ENCODE measurements around the gene KRTAP10-9.
"Not testable (repeated sequence)": the region's sequence is repeated elsewhere in the genome, so short reads cannot be mapped to it uniquely, and the experiment has no call there.

Gene KRTAP10-9

DNA sequence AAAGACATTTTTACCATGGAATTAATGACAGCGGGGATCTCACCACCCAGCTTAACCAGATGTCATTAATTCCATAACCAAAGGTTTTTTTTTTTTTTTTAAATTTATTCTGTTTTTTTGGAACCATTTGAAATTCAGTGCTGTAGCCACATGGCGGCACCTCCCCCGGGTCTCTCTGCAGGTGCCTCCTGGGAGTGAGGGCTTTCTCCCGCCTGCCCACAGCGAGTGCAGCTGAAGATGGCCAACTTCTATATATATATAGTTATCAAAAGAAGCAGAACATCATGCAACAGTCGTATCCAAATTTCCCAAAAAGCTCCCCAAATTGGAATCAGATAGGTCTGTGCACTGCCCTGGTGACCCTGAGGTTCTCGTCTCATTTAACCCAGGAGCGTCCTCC is 11.4 kb upstream of the KRTAP10-9 start:
- DNase-seq (ENCODE audit: low spot score): no peak

DNA sequence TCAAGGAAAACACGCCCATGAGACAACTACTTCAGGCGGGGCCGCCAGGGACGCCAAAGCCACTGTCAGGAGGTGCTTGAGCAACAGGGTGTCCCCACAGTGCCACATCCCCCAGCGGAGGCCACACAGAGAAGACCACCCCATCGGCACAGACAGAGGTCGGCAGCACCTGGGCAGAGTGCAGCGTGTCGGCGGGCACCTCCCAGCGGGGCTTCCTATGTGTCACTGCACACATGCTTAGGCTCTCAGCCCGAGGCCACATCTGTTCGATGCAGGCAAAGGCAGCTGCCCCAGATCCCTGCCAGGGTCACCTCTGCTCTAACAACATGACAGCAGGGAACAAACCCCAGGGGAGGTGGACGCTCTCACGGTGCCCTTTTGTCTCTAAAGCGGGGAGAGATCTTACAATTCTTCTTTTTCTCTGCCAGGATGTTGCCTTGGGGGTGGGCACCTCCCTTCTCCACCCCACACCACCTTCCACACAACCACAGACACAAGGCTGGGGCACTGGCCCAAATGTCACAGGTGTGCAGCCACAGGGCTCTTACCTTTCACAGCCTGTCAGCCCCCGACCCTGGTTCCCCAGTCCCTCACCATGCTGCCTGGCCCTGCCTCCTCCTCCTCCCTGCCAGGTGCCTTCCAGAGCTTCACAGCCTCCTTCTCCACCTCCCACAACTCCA is 10.8 kb upstream of the KRTAP10-9 start:
- no peak for DNase-seq (ENCODE audit: low spot score)

DNA sequence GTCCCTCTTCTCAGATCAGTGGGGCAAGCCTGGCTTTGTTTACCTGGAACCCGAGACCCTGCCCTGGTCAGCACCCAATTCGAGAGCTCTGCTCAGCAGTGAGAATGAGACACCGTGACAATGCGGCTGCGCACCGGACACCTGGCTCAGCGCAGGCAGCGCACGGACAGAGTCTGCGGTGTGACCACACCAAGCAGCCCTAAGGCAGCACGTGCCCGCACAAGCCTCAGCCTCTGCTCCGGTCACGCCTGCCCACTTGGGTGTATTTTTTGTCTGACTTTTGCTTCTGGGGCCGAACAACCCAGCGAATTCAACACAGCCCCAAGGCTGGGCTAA is 10.3 kb upstream of the KRTAP10-9 start:
- no peak for DNase-seq (ENCODE audit: low spot score)

DNA sequence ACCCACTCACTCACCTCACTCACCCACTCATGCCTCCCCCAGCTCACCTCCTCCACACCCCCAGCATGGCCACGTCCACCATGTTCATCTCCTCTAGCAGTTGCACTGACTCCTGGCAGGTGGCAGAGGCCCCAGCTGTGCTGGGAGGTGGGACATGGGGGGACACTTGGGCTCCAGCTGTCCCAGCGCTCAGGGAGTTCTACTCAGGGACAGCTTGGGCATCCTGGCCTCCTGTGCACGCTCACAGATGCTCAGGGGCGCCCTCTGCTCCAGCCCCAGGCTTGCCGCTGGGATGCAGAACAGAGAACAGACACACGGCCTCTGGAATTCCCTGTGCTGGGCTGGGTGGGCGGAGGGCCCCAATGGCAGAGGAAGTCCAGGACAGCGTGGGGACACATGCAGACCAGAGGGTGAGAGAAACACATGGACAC is 9.8 kb upstream of the KRTAP10-9 start:
- no peak for DNase-seq (ENCODE audit: low spot score)

DNA sequence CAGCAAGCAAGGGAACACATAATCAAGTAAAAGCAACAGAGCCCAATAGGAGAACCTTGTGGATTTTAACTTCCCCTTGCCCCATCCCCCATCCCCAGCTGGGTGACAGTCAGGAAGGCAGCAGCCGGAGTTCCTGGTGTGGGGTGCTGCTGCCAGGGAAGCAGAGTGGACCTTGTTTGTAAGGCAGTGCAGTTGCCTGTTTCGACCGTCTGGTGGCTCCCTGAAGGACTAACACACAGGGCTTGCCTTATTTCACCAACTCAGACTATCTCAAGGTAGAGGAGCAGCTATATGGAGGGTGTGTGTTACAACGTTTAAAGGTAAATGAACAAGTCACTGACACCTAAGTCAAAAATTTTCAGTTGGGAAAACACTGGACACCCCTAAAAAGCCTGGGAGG is 8.4 kb upstream of the KRTAP10-9 start:
- DNase-seq (ENCODE audit: low spot score): no peak

DNA sequence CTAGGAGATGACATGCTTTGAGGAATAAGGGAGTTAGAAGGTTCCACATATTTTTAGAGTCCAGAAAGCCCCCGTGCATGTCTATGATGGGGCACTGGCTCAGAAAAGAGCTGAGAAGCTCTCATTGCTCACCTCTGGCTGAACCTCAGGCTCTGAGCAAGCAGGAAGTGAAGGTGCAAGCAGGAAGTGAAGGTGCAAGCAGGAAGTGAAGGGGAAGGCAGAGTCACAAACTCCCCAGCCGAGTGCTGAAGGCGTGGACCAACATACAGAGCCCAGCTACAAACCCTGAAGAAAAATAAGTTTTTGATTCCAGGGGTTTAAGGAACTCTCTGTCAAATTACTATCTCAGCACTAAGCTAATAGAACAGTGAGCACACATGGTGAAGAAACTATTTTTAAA is 8.0 kb upstream of the KRTAP10-9 start:
- no peak for DNase-seq (ENCODE audit: low spot score)

DNA sequence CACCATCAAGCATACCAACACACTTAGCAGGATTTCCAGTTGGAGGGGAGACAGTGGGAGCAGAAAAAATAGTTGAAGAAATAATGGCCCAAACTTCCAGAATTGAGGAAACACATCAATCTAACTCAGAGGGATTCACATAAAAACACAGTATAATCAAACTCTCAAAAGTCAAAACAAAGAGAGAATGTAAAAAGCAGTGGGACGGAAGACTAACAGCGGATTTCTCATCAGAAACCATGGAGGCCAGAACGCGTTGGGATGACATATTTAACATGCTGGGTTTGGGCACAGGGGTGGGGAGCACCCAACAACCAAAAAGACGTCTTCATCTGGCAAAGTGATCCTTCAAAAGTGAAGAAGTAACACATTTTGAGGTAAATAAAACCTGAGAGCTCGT is 7.0 kb upstream of the KRTAP10-9 start:
- DNase-seq (ENCODE audit: low spot score): no peak

DNA sequence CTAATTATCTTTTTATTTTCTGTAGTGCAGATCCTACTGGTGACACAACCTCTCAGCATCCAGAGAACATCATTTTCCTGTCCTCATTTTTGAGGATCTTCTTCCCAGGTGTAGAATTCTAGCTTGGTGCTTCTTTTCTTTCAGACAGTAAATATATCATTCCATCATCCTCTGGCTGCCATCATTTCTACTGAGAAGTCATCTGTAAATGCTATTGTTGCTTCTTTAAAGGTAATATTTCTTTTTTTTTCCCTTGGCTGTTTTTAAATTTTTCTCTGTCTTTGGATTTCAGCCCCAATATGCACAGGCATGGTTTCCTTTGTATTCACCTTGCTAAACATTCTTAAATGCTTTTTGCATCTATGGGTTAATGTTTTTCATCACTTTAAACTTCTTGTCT is 3.3 kb upstream of the KRTAP10-9 start:
- DNase-seq (ENCODE audit: low spot score): no peak

DNA sequence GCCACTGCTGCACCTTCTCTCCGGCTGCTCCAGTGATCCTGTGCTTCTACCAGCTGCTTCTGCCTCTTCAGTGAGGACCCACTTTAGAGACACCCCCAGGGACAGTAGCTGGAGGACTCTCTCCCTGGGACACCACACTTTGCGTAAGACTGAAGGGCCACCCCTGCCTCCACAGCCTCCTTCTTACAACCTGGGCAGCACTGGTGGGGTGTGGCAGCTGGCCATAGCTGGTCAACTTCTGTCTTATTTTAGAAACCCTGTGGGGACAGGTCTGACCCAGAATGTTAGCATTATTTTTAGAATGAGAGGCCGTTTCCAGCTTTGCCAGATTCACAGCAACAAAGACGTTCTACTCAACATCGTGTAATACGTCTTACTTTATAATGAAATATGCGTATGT is 1.1 kb upstream of the KRTAP10-9 start:
- DNase-seq (ENCODE audit: low spot score): no peak

DNA sequence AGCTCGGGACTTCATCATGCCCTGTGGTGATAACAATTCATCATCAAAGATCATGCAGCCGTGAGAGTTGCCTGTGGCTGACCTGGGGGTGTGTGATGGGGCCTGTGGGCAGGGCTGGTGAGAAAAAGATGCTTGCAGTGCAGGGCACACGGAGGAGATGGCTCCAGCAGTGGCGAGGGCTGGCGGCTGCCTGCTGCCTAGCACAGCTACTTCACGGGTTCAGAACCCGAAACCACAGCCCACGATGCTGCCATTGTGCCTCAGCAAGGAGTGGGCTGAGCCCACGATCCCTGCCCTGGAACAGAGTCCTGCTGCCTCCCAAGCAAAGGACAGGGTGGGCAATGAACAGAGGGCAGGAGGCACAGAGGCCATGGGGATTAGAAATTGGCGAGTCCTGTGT is 631 bp upstream of the KRTAP10-9 start:
- no peak for DNase-seq (ENCODE audit: low spot score)

DNA sequence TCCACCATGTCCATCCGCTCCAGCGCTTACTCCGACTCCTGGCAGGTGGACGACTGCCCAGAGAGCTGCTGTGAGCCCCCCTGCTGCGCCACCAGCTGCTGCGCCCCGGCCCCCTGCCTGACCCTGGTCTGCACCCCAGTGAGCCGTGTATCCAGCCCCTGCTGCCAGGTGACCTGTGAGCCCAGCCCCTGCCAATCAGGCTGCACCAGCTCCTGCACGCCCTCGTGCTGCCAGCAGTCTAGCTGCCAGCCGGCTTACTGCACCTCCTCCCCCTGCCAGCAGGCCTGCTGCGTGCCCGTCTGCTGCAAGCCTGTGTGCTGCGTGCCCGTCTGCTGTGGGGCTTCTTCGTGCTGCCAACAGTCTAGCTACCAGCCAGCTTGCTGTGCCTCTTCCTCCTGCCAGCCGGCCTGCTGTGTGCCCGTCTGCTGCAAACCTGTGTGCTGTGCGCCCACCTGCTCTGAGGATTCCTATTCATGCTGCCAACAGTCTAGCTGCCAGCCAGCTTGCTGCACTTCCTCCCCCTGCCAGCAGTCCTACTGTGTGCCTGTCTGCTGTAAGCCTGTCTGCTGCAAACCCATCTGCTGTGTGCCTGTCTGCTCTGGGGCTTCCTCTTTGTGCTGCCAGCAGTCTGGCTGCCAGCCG is 409 bp downstream of the KRTAP10-9 start:
- not testable (repeated sequence) for DNase-seq (ENCODE audit: low spot score)

DNA sequence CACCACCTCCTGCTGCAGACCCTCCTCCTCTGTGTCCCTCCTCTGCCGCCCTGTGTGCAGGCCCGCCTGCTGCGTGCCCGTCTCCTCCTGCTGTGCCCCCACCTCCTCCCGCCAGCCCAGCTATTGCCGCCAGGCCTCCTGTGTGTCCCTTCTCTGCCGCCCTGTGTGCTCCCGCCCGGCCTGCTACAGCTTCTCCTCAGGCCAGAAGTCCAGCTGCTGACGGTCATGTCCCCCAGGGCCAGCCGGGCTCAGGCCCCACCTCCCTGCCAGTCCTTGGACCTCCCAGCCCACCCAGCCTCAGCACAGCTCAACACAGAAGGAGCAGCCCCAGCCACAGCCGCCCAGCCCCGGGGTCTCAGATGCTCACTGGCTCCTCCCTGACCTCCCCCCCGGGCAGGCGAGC is 939 bp downstream of the KRTAP10-9 start:
- not testable (repeated sequence) for DNase-seq (ENCODE audit: low spot score)

DNA sequence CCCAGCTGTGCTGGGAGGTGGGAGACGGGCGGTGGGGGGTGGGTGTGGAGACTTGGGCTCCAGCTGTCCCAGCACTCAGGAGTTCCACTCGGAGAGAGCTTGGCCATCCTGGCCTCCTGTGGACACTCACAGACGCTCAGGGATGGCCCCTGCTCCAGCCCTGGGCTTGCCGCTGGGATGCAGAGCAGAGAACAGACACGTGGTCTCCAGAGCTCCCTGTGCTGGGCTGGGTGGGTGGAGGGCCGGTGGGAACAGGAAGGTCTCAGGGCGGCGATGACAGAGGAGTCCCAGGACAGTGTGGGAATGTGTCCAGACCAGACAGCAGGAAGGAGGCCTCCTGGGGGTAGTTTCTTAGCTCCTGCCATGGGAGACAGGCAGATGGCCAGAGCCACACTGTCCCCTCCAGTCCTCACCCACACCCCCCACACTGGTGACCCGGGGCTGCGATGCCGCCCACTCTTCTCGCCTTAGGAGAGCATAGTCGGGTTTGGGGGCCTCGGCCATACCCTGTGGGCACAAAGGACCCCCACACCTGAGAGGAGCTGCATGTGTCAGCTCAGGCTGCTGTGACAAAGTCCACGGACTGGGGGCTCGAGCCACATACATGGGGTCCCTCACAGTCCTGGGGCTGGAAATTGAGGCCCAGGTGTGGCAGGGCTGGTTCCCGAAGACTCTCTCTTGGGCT is 2.0 kb downstream of the KRTAP10-9 start:
- no peak for DNase-seq (ENCODE audit: low spot score)

DNA sequence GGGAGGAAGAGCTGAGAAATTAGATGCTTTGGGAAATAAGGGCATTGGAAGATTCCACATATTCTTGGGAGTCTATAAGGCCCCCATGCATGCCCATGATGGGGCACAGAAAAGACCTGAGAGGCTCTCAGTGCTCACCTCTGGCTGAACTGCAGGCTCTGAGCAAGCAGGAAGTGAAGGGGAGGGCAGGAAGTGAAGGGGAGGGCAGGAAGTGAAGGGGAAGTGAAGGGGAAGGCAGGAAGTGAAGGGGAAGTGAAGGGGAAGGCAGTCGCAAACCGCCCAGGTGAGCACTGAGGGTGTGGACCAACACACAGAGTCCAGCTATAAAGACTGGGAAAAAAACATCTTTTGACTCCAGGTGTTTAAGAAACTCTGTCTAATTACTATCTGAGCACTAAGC is 3.5 kb downstream of the KRTAP10-9 start:
- no peak for DNase-seq (ENCODE audit: low spot score)

DNA sequence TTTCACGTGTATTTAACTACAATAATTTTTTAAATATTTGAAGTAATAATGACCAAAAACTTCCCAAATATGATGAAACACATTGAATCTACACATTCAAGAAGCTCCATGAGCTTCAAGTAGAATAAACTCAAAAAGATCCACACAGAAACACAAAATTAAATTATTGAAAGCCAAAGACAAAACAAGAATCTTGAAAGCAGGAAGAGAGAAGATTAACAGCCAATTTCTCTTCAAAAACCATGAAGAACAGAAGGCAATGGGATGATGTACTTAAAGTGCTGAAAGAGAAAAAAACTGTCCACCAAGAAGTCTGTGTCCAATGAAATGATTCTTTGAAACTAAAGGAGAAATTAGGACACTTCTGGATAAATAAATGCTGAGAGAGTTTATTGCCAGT is 5.2 kb downstream of the KRTAP10-9 start:
- no peak for DNase-seq (ENCODE audit: low spot score)

DNA sequence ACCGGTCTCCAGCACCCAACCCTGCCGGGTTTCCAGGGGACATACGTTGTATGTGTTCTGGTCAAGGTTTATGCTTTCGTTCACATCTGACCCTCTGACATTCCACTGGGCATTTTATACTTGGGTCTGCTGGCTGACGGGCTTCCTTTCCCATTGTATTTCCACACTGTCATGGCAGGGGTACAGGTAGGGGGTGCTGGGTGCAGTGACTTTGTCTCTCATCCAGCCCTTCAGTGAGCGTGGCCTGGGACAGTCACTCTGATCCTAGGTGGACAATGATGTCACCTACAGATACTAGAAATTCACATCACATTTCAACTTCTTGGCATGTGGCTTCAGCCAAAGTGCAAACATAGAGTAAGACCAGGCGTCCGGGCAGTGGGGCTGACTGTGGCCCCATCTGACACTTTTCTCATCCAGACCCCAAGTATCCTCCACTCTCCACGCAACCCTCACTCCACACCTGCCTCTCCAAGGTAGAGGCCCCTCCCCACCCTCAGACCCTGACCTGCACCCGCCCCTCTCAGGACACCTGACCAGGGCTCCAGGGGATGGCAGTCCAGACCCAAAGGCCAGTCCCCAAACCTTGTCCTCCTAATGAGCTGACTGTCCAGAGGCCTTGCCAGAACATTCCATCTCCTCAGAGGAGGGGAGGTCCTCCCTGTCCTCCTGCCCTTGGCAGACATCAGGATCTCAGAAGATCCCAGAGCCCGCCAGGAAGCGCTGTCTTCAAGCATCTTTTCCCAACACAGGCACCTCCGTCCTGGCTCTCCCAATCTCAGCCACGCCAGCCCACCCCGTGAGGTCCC is 9.5 kb downstream of the KRTAP10-9 start:
- no peak for DNase-seq (ENCODE audit: low spot score)

DNA sequence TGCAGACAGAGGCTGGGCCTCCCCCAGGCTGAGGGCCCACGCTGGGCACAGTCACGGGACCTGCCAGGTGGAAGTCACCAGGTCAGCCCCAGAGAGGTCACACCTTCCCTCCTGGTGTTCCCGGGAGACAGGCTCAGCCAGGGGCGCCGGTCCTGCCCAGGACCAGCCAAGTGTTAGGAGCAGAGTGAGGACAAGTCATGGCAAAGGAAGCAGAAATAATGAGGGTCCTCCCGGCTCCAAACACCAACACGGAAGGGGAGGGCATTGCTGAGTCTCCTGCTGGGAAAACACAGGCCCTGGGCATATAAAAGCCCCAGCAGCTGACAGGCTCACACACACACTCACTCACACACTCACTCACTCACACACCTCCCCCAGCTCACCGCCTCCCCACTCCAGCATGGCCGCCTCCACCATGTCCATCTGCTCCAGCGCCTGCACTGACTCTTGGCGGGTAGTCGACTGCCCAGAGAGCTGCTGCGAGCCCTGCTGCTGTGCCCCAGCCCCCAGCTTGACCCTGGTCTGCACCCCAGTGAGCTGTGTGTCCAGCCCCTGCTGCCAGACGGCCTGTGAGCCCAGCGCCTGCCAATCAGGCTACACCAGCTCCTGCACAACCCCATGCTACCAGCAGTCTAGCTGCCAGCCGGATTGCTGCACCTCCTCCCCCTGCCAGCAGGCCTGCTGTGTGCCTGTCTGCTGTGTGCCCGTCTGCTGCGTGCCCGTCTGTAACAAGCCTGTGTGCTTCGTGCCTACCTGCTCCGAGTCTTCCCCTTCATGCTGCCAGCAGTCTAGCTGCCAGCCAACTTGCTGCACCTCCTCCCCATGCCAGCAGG is 10.3 kb downstream of the KRTAP10-9 start, which contains the start of gene KRTAP10-10:
Gene KRTAP10-10 (plus strand): TSS at position 339 of the 833 bp plus-strand sequence. CDS start 62 bp downstream, at position 401.
- no peak for DNase-seq (ENCODE audit: low spot score)

DNA sequence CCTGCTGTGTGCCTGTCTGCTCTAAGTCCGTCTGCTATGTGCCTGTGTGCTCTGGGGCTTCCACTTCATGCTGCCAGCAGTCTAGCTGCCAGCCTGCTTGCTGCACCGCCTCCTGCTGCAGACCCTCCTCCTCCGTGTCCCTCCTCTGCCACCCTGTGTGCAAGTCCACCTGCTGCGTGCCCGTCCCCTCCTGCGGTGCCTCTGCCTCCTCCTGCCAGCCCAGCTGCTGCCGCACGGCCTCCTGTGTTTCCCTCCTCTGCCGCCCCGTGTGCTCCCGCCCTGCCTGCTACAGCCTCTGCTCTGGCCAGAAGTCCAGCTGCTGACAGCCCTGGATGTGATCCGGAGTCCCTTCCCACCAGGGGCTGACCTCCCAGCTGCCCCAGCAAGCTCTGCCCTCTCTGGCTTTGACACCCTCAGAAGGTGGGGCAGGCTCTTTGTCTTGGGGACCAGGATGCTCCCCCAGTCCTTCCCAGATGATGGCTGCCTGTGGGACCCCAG is 11.0 kb downstream of the KRTAP10-9 start:
- not testable (repeated sequence) for DNase-seq (ENCODE audit: low spot score)

DNA sequence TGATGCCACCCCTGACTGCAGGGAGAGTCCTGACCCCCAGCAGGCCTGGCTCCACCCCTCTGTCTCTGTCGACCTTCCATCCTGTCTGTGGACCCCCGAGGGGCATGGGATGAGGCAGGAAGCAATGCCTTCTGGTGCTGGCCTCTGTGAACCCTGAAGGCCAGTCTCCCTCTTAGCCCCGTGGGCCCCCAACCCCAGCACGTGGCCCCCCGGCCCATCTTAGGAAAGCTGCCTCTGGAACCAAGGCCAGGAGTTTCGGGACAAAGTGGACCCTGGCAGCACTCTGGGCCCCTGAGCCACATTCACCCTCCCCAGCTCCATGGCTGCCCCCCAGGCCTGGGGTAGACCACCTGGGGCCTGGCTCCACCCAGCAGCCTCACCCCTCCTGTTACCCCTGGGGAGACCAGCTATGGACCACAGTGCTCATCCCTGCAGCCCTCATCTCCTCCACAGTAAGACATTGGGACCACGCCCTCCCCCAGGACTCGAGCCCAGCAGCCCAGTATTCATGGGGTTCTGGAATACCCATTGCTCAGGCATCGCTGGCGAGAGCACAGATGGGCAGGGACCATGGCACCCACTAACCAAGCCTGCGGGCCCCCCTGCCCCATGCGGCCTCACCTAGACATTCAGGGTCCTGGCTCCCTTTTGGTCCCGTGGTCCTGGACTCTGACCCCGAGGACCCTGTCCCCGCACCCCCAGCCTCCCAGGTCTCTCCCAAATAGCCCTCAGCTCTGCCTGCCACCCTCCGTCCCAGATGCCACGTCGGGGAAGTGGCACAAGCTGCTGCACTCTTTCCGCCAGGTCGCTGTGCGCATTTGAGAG is 11.8 kb downstream of the KRTAP10-9 start:
- DNase-seq (ENCODE audit: low spot score): not testable (repeated sequence)

DNA sequence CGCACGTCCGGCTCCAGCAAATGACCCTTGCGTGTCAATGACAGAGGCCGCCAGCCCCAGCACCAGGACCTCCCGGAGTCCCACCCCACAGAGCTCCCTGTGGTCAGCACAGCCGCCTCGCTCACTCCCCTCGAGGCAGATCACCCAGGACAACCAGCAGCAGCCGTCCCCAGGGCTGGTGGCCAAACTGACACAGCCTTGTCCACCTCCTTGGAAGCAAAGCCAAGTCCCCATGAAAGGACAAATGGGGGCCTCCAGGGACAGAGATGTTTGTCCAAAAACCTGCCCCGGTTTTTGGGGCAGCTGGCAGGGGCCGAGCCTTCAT is 12.4 kb downstream of the KRTAP10-9 start:
- DNase-seq (ENCODE audit: low spot score): no peak

DNA sequence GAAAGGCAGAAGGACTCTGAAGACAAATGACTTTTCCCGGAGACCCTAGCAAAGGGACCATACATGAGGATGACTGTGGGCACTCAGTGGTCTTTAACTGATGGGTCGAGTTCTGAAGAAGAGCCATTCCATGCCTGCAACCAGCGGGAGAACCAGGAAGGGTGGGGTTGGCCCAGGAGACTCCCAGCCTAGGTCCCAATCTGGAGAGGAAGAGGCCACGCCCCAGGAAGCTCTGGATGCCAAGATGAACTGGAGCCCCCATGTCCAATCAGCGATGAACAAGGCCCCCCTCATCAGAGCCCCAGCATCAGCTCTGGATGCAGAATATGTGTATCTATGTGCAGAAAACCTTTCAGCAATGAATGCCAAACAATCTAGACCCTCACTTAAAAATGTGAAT is 13.9 kb downstream of the KRTAP10-9 start:
- DNase-seq (ENCODE audit: low spot score): no peak

Data from germinal center (tissue), 1 donor.